Adipose tissue (tissue), 3 donors: ENCODE data around the gene TRAPPC5. TPM values are rescaled to one million over a fixed set of nuclear protein-coding genes. Genes with fewer than 3 reads are reported as not detected.

Source experiments
- polyA plus RNA-seq, 3 donors: library from polyadenylated mRNA; stranded (reverse); fragments of 200-250 nt; gene quantifications; one replicate each; pipeline ENCODE4 v1.2.3, GENCODE V29; 2013
- donor health status: healthy with polysubstance abuse.
- donor health status: Bipolar disorder and iron deficiency.
- donor health status: healthy.

TRAPPC5 gene
- polyA plus RNA-seq, 3 donors = 58.0 to 146 (median 75.1) TPM

Other genes with a start within 250 kb of the TRAPPC5 start
- gene PEX11G, start 191.8 kb upstream of the TRAPPC5 start, polyA plus RNA-seq = 1 to 10 TPM; 4.0 to 7.8 (median 7.0) TPM
- 10 to 100 TPM; 21.4 to 62.9 (median 49.1) TPM for gene ZNF358, start 164.7 kb upstream of the TRAPPC5 start, polyA plus RNA-seq
- 10 to 100 TPM; 12.1 to 38.2 (median 34.3) TPM for gene MCOLN1, start 158.2 kb upstream of the TRAPPC5 start, polyA plus RNA-seq
- 10 to 100 TPM; 18.0 to 31.3 (median 30.7) TPM for gene PNPLA6, start 145.1 kb upstream of the TRAPPC5 start, polyA plus RNA-seq
- 10 to 100 TPM in 1 of 3 donors, 1 to 10 TPM in 1, under 1 TPM in 1; 0.11 to 23.1 (median 2.2) TPM for gene CAMSAP3, start 85.0 kb upstream of the TRAPPC5 start, polyA plus RNA-seq
- gene XAB2, start 51.3 kb upstream of the TRAPPC5 start, polyA plus RNA-seq = 10 to 100 TPM; 23.3 to 33.7 (median 29.4) TPM
- 100 to 1,000 TPM in 1 of 3 donors, 10 to 100 TPM in 2; 39.6 to 101 (median 62.3) TPM for gene PET100, start 51.0 kb upstream of the TRAPPC5 start, polyA plus RNA-seq
- 1 to 10 TPM in 1 of 3 donors, under 1 TPM in 1, not detected in 1; 0.10 to 3.7 TPM for gene PCP2, start 47.1 kb upstream of the TRAPPC5 start, polyA plus RNA-seq
- 100 to 1,000 TPM in 1 of 3 donors, 10 to 100 TPM in 2; 43.6 to 114 (median 83.1) TPM for gene STXBP2, start 43.7 kb upstream of the TRAPPC5 start, polyA plus RNA-seq
- 10 to 100 TPM in 2 of 3 donors, 1 to 10 TPM in 1; 5.0 to 20.0 (median 15.1) TPM for gene RETN, start 11.8 kb upstream of the TRAPPC5 start, polyA plus RNA-seq
- 10 to 100 TPM in 2 of 3 donors, under 1 TPM in 1; 0.76 to 36.0 (median 20.8) TPM for gene MCEMP1, start 3.7 kb upstream of the TRAPPC5 start, polyA plus RNA-seq
- under 1 TPM; 0.22 to 0.39 (median 0.38) TPM for gene FCER2, start 21.3 kb downstream of the TRAPPC5 start, polyA plus RNA-seq
- gene CLEC4G, start 51.3 kb downstream of the TRAPPC5 start, polyA plus RNA-seq = 10 to 100 TPM in 1 of 3 donors, 1 to 10 TPM in 2; 2.7 to 21.5 (median 7.2) TPM
- gene CD209, start 66.7 kb downstream of the TRAPPC5 start, polyA plus RNA-seq = 10 to 100 TPM in 2 of 3 donors, 1 to 10 TPM in 1; 1.3 to 12.8 (median 12.7) TPM
- 1 to 10 TPM in 1 of 3 donors, under 1 TPM in 1, not detected in 1; 0.16 to 3.7 TPM for gene CLEC4M, start 82.4 kb downstream of the TRAPPC5 start, polyA plus RNA-seq
- gene EVI5L, start 149.4 kb downstream of the TRAPPC5 start, polyA plus RNA-seq = 10 to 100 TPM in 1 of 3 donors, 1 to 10 TPM in 2; 3.9 to 10.2 (median 8.4) TPM
- gene PRR36, start 193.6 kb downstream of the TRAPPC5 start, polyA plus RNA-seq = under 1 TPM in 2 of 3 donors, not detected in 1; 0.04 to 0.78 TPM
- gene LRRC8E, start 207.7 kb downstream of the TRAPPC5 start, polyA plus RNA-seq = 1 to 10 TPM in 1 of 3 donors, under 1 TPM in 2; 0.22 to 4.1 (median 0.61) TPM
- gene MAP2K7, start 223.0 kb downstream of the TRAPPC5 start, polyA plus RNA-seq = 10 to 100 TPM; 15.3 to 33.0 (median 20.4) TPM
- gene TGFBR3L, start 234.0 kb downstream of the TRAPPC5 start, polyA plus RNA-seq = 1 to 10 TPM in 1 of 3 donors, under 1 TPM in 1, not detected in 1; 0.07 to 1.0 TPM
- gene SNAPC2, start 239.5 kb downstream of the TRAPPC5 start, polyA plus RNA-seq = 10 to 100 TPM; 13.3 to 21.0 (median 15.7) TPM
- gene CTXN1, start 245.3 kb downstream of the TRAPPC5 start, polyA plus RNA-seq = 1 to 10 TPM in 1 of 3 donors, under 1 TPM in 2; 0.36 to 1.3 (median 0.86) TPM